HG03439 (cell line): ENCODE measurements around the gene MBOAT2.
"Not testable (repeated sequence)": the region's sequence is repeated elsewhere in the genome, so short reads cannot be mapped to it uniquely, and the experiment has no call there.

Experiments
- ATAC-seq: cut with Tn5 transposase; IDR thresholded peaks from one replicate; pipeline ENCODE4 v1.9.1; 2021; ENCODE audit warnings: mild to moderate bottlenecking, moderate library complexity; ENCODE audit not compliant: unreplicated experiment

The MBOAT2 gene

GRCh38 chr2:8962890-8963289 is 40.6 kb downstream of the MBOAT2 start:
- ATAC-seq = no peak

- no peak for ATAC-seq
Observed at GRCh38 chr2:8957628-8958027, 45.9 kb downstream of the MBOAT2 start.

GRCh38 chr2:8956774-8957173 is 46.7 kb downstream of the MBOAT2 start:
- ATAC-seq = no peak

GRCh38 chr2:8954990-8955389 is 48.5 kb downstream of the MBOAT2 start:
- no peak for ATAC-seq

GRCh38 chr2:8953525-8953924 is 50.0 kb downstream of the MBOAT2 start:
- ATAC-seq = no peak

GRCh38 chr2:8939486-8940114 is 63.9 kb downstream of the MBOAT2 start:
- ATAC-seq = no peak

GRCh38 chr2:8938384-8938783 is 65.1 kb downstream of the MBOAT2 start:
- ATAC-seq = no peak

- ATAC-seq = no peak
Observed at GRCh38 chr2:8935982-8936381, 67.5 kb downstream of the MBOAT2 start.

GRCh38 chr2:8934338-8934737 is 69.1 kb downstream of the MBOAT2 start:
- no peak for ATAC-seq

GRCh38 chr2:8932702-8933101 is 70.8 kb downstream of the MBOAT2 start:
- ATAC-seq = no peak

GRCh38 chr2:8930185-8930584 is 73.3 kb downstream of the MBOAT2 start:
- ATAC-seq = not testable (repeated sequence)

GRCh38 chr2:8929128-8929527 is 74.4 kb downstream of the MBOAT2 start:
- no peak for ATAC-seq

GRCh38 chr2:8927510-8928455 is 75.7 kb downstream of the MBOAT2 start:
- no peak for ATAC-seq

- no peak for ATAC-seq
Observed at GRCh38 chr2:8926356-8926755, 77.1 kb downstream of the MBOAT2 start.

- no peak for ATAC-seq
Observed at GRCh38 chr2:8925411-8925810, 78.1 kb downstream of the MBOAT2 start.

GRCh38 chr2:8923183-8923582 is 80.3 kb downstream of the MBOAT2 start:
- ATAC-seq = no peak

- ATAC-seq = no peak
Observed at GRCh38 chr2:8922431-8922830, 81.1 kb downstream of the MBOAT2 start.

- ATAC-seq = no peak
Observed at GRCh38 chr2:8918412-8918811, 85.1 kb downstream of the MBOAT2 start.

GRCh38 chr2:8915941-8916340 is 87.5 kb downstream of the MBOAT2 start:
- no peak for ATAC-seq

GRCh38 chr2:8913767-8914166 is 89.7 kb downstream of the MBOAT2 start:
- ATAC-seq = not testable (repeated sequence)

GRCh38 chr2:8907764-8908288 is 95.7 kb downstream of the MBOAT2 start:
- no peak for ATAC-seq

- ATAC-seq = not testable (repeated sequence)
Observed at GRCh38 chr2:8903924-8904323, 99.6 kb downstream of the MBOAT2 start.
